Non-pigmented ciliary epithelial cell (primary cell): ENCODE measurements around the gene CD226.
"Not testable (repeated sequence)": the region's sequence is repeated elsewhere in the genome, so short reads cannot be mapped to it uniquely, and the experiment has no call there.

Experiments used
- DNase-seq: peaks from one replicate; pipeline ENCODE4 v3.0.0-alpha.2; 2010; ENCODE audit warnings: low read depth

CD226 gene

GRCh38 chr18:69872661-69873060 lies 75.0 kb downstream of the CD226 start:
- DNase-seq: no peak

GRCh38 chr18:69871363-69871762 lies 76.3 kb downstream of the CD226 start:
- no peak for DNase-seq

- DNase-seq: no peak
Measured at GRCh38 chr18:69870736-69871135, 76.9 kb downstream of the CD226 start.

- no peak for DNase-seq
Measured at GRCh38 chr18:69866212-69866611, 81.5 kb downstream of the CD226 start.

- no peak for DNase-seq
Measured at GRCh38 chr18:69865776-69866175, 81.9 kb downstream of the CD226 start.

- not testable (repeated sequence) for DNase-seq
Measured at GRCh38 chr18:69864802-69865201, 82.9 kb downstream of the CD226 start.

GRCh38 chr18:69858897-69859296 lies 88.8 kb downstream of the CD226 start:
- no peak for DNase-seq

- DNase-seq: no peak
Measured at GRCh38 chr18:69854455-69854854, 93.2 kb downstream of the CD226 start.

GRCh38 chr18:69853051-69853450 lies 94.6 kb downstream of the CD226 start:
- no peak for DNase-seq

GRCh38 chr18:69845593-69846506 lies 101.8 kb downstream of the CD226 start:
- DNase-seq: no peak

GRCh38 chr18:69844656-69845055 lies 103.0 kb downstream of the CD226 start:
- DNase-seq: no peak

- no peak for DNase-seq
Measured at GRCh38 chr18:69843015-69843414, 104.7 kb downstream of the CD226 start.

- no peak for DNase-seq
Measured at GRCh38 chr18:69841117-69841516, 106.6 kb downstream of the CD226 start.

- DNase-seq: peak; percentile 10
Measured at GRCh38 chr18:69840445-69840844, 107.2 kb downstream of the CD226 start.

GRCh38 chr18:69840001-69840400 lies 107.7 kb downstream of the CD226 start:
- no peak for DNase-seq

- DNase-seq: no peak
Measured at GRCh38 chr18:69839497-69839896, 108.2 kb downstream of the CD226 start.

GRCh38 chr18:69838620-69839411 lies 108.9 kb downstream of the CD226 start:
- no peak for DNase-seq

- DNase-seq: no peak
Measured at GRCh38 chr18:69838003-69838402, 109.7 kb downstream of the CD226 start.

- DNase-seq: not testable (repeated sequence)
Measured at GRCh38 chr18:69834980-69835379, 112.7 kb downstream of the CD226 start.

GRCh38 chr18:69830189-69830588 lies 117.5 kb downstream of the CD226 start:
- no peak for DNase-seq

GRCh38 chr18:69820538-69820937 lies 127.1 kb downstream of the CD226 start:
- no peak for DNase-seq

- no peak for DNase-seq
Measured at GRCh38 chr18:69819460-69819859, 128.2 kb downstream of the CD226 start.

- peak; percentile 45 for DNase-seq
Measured at GRCh38 chr18:69817335-69817940, 130.2 kb downstream of the CD226 start.
